Mesendoderm (in vitro differentiated cells): ENCODE data around the gene ZSWIM6.

Source experiments
- DNase-seq: peaks from one replicate; pipeline ENCODE4 v3.0.0; 2013
- H2AK5ac ChIP-seq: 2 replicates; pipeline ENCODE4 v1.6.1; 2013; ENCODE audit warnings: low read length, inconsistent platforms
- H2BK120ac ChIP-seq: 2 replicates; pipeline ENCODE4 v1.6.1; 2013; ENCODE audit warnings: low read depth, mild to moderate bottlenecking, low read length, moderate library complexity, mixed read lengths
- H2BK15ac ChIP-seq: replicated peaks from 2 replicates; pipeline ENCODE4 v1.6.1; 2013; ENCODE audit warnings: low read depth, mild to moderate bottlenecking, moderate library complexity
- H2BK5ac ChIP-seq: 2 replicates; pipeline ENCODE4 v1.6.1; 2013; ENCODE audit warnings: low read length, inconsistent platforms
- H3K18ac ChIP-seq: 2 replicates; pipeline ENCODE4 v1.6.1; 2013; ENCODE audit warnings: mild to moderate bottlenecking, low read length, mixed read lengths
- H3K23ac ChIP-seq: one replicate; pipeline ENCODE4 v1.6.1; 2013; ENCODE audit warnings: low read length
- H3K27ac ChIP-seq: 2 replicates; pipeline ENCODE4 v1.5.1; 2013; ENCODE audit warnings: low read depth, mild to moderate bottlenecking, inconsistent platforms, low read length, moderate library complexity
- H3K27me3 ChIP-seq: 2 replicates; pipeline ENCODE4 v1.6.1; 2013; ENCODE audit warnings: low read length, control low read depth, mild to moderate bottlenecking, inconsistent platforms; ENCODE audit not compliant: insufficient read depth, poor library complexity
- H3K36me3 ChIP-seq: 2 replicates; pipeline ENCODE4 v1.6.1; 2013; ENCODE audit warnings: low read length, inconsistent platforms; ENCODE audit not compliant: control insufficient read depth, insufficient read depth
- H3K4ac ChIP-seq: one replicate; pipeline ENCODE4 v1.6.1; 2013; ENCODE audit warnings: low read depth, mild to moderate bottlenecking, low read length, moderate library complexity
- H3K4me1 ChIP-seq: 2 replicates; pipeline ENCODE4 v1.6.1; 2013; ENCODE audit warnings: low read depth, low read length, inconsistent platforms; ENCODE audit not compliant: control insufficient read depth
- H3K4me2 ChIP-seq: 2 replicates; pipeline ENCODE4 v1.6.1; 2013; ENCODE audit warnings: low read length
- H3K4me3 ChIP-seq: 2 replicates; pipeline ENCODE4 v1.5.1; 2013; ENCODE audit warnings: mild to moderate bottlenecking, low read length
- H3K56ac ChIP-seq: one replicate; pipeline ENCODE4 v1.6.1; 2013; ENCODE audit warnings: low read length
- H3K79me1 ChIP-seq: 2 replicates; pipeline ENCODE4 v1.6.1; 2013; ENCODE audit warnings: low read length, inconsistent platforms
- H3K79me2 ChIP-seq: 2 replicates; pipeline ENCODE4 v1.6.1; 2013; ENCODE audit warnings: mild to moderate bottlenecking, low read length; ENCODE audit not compliant: control insufficient read depth, insufficient read depth
- H3K9ac ChIP-seq: 2 replicates; pipeline ENCODE4 v1.6.1; 2013; ENCODE audit warnings: low read length, inconsistent platforms
- H4K5ac ChIP-seq: one replicate; pipeline ENCODE4 v1.6.1; 2013; ENCODE audit warnings: low read length
- H4K8ac ChIP-seq: one replicate; pipeline ENCODE4 v1.6.1; 2013; ENCODE audit warnings: low read depth, mild to moderate bottlenecking, control low read depth, low read length, moderate library complexity
- WGBS: extraction: QIAGEN DNeasy Blood & Tissue Kit; methylation state at CpG from one replicate; pipeline ENCODE4 v1.1.7; 2013; ENCODE audit warnings: low lambda C conversion rate, missing lambda C conversion rate; ENCODE audit not compliant: insufficient coverage; ENCODE audit errors: extremely low coverage; 5-methylcytosine and 5-hydroxymethylcytosine counted together

ZSWIM6 gene

DNA sequence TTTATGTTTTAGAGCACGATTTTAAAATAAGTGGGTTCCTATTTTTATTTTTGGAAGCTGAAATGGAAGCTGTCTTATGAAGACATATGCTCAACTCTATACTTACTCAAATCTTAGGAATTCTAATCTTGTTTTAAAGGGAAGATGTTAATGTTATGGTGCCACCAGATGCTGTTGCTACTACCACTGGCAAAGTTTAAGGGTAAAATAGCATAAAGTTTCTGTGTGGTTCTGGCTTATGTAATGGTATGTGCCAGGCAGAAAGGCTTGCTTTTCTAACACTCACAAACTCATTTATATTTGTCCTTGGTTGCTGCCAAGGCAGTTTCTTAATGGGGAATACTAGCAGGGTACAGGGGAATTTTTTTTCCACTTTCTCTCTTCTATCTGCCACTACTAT lies 204.9 kb downstream of the ZSWIM6 start:
- Histone ChIP-seq H2BK5ac (no peak overlapping the region), H2AK5ac (no peak overlapping the region), H2BK15ac (no peak overlapping the region), H3K4ac (no peak overlapping the region), H3K4me3 (no peak overlapping the region), H3K56ac (no peak overlapping the region), H3K27ac (no peak overlapping the region), H3K36me3 (peaks cover 2% of the 10 kb centered on the region), H3K79me2 (no peaks in the 10 kb centered on the region), H3K23ac (no peak overlapping the region), H4K8ac (no peak overlapping the region), H3K18ac (no peak overlapping the region), H3K27me3 (no peaks in the 10 kb centered on the region), H3K79me1 (no peaks in the 10 kb centered on the region), H3K9ac (no peak overlapping the region), H3K4me2 (no peak overlapping the region), H2BK120ac (no peak overlapping the region), H3K4me1 (no peaks in the 10 kb centered on the region), H4K5ac (no peak overlapping the region)
- no peak for DNase-seq
- WGBS, result no CpG with 5 or more reads among the region's 1 CpG

DNA sequence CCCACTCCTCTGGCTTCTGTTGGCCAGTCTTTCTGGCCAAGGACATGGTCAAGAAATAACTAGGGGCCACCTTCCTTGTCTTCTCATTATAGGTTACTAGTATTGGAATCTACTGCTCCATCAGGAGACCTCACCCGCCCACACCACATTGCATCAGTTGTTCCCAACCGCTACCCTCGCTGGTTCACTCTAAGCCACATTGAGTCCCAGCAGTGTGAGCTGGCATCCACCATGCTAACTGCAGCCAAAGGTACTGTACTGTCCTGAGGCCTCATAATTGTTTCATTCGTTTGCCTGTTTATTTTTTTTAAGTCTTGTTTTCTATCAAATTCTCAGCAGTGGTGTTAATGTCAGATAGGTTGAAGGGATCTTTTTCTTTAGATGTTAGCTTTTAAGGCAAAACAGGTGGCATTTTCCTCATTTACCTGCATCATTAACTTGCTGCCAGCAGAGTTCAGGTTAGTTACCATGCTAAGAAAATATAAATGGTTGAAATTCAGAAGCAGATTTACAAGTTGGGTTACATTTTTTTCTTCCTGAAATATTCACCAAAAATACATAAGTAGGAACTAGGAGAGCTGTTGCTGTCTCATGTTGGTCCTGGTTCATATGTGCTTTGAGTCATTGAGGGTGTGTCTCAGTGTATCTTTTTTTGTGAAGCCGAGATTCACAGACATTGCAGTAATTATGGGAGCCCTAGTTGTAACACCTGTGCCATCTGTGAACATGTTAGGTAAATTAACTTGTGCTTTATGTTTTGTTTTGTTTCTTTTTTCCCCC lies 206.9 kb downstream of the ZSWIM6 start:
- DNase-seq, result no peak
- no peaks in the 10 kb centered on the region for H3K79me2 ChIP-seq
- no peak overlapping the region for H2BK5ac ChIP-seq
- H3K18ac ChIP-seq, result no peak overlapping the region
- no peak overlapping the region for H3K9ac ChIP-seq
- no peak overlapping the region for H3K4me3 ChIP-seq
- H3K4ac ChIP-seq, result no peak overlapping the region
- no peak overlapping the region for H2BK15ac ChIP-seq
- no peaks in the 10 kb centered on the region for H3K4me1 ChIP-seq
- H3K36me3 ChIP-seq, result peaks cover 9% of the 10 kb centered on the region
- no peak overlapping the region for H2AK5ac ChIP-seq
- H3K56ac ChIP-seq, result no peak overlapping the region
- no peak overlapping the region for H4K8ac ChIP-seq
- no CpG with 5 or more reads among the region's 5 CpGs for WGBS
- H3K79me1 ChIP-seq, result no peaks in the 10 kb centered on the region
- no peak overlapping the region for H3K27ac ChIP-seq
- no peak overlapping the region for H4K5ac ChIP-seq
- H3K27me3 ChIP-seq, result no peaks in the 10 kb centered on the region
- no peak overlapping the region for H2BK120ac ChIP-seq
- H3K4me2 ChIP-seq, result no peak overlapping the region
- no peak overlapping the region for H3K23ac ChIP-seq

DNA sequence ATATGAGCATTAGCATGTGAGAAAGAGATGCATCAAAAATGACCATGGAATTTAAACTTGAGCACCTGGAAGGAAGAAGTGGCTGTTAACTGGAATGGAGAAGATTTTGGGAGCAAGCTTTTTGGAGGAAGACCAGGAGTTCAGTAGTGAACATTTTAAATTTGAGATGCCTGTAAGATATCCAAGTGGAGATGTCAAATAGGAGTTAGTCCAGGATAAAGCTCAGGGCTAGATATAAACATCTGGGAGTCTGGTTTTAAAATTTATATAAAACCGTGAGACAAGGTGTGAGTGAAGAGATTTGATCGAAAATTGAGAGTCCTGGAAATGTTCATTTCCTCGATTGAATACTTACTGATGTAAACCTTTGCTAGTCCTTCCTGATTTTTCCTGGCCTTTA lies 217.5 kb downstream of the ZSWIM6 start:
- Histone ChIP-seq H2BK5ac (no peak overlapping the region), H3K4me3 (no peak overlapping the region), H3K27me3 (no peaks in the 10 kb centered on the region), H3K23ac (no peak overlapping the region), H3K36me3 (no peaks in the 10 kb centered on the region), H4K5ac (no peak overlapping the region), H3K4me1 (no peaks in the 10 kb centered on the region), H4K8ac (no peak overlapping the region), H2BK120ac (no peak overlapping the region), H3K9ac (no peak overlapping the region), H2BK15ac (no peak overlapping the region), H3K56ac (no peak overlapping the region), H3K79me1 (no peaks in the 10 kb centered on the region), H2AK5ac (no peak overlapping the region), H3K79me2 (no peaks in the 10 kb centered on the region), H3K27ac (no peak overlapping the region), H3K4me2 (no peak overlapping the region), H3K18ac (no peak overlapping the region), H3K4ac (no peak overlapping the region)
- no peak for DNase-seq
- no CpG with 5 or more reads among the region's 3 CpGs for WGBS

DNA sequence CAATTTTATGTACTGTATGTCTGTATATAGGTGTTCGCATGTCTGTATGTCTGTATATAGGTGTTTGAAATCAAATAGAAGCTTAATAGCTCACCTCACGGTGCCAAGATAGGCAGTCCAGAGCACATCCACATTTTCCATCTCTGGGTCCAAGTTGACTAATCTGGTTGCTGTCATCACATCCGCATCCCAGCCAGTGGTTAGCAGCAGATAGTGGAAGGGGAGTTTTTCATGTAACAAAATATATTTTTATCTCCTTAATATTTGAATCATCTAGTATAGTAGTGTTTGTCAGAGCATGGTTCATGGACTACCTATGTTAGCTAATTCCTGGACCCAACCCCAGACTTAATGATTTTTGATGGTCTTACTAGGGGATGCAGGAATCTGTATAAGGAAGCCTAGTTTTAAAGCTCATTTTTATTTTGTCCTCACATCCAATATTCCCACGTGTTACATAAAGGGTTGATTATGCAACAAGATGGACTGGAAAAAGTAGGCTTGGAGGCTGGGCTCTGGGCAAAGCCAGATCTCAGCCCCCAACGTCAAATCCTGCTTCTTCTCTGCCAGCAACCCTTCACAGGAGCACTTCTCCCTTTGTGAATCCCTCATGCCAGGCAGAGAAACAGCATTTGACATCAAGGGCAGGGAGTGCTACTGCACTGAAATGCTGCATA lies 219.7 kb downstream of the ZSWIM6 start:
- Histone ChIP-seq H3K9ac (no peak overlapping the region), H3K4me3 (no peak overlapping the region), H3K27ac (no peak overlapping the region), H3K79me1 (no peaks in the 10 kb centered on the region), H4K8ac (no peak overlapping the region), H3K4me2 (no peak overlapping the region), H2BK15ac (no peak overlapping the region), H3K18ac (no peak overlapping the region), H3K4me1 (no peaks in the 10 kb centered on the region), H3K56ac (no peak overlapping the region), H2BK120ac (no peak overlapping the region), H3K4ac (no peak overlapping the region), H3K23ac (no peak overlapping the region), H3K79me2 (no peaks in the 10 kb centered on the region), H4K5ac (no peak overlapping the region), H2AK5ac (no peak overlapping the region), H3K36me3 (no peaks in the 10 kb centered on the region), H2BK5ac (no peak overlapping the region), H3K27me3 (no peaks in the 10 kb centered on the region)
- no CpG with 5 or more reads among the region's 5 CpGs for WGBS
- no peak for DNase-seq

DNA sequence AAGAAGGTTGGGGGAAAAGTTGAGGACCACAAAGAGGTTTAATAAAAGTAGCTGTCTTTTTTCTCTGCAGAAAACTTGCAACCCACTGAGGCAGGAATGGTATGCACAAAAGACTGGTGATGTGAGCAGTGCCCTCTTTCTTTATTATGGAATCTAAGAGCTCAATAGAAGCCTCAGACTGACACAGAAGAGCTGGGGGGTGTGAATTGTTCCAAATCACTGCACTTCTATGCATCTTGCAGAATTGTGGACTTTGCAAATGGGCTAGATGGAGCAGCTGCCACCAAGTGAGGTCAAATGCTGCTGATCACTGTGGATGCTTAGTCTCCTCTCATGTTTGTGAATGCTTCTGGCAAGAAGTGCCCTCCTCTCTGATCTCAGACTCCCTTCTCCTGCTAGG lies 227.1 kb downstream of the ZSWIM6 start:
- Histone ChIP-seq H3K27me3 (no peaks in the 10 kb centered on the region), H3K23ac (no peak overlapping the region), H3K18ac (no peak overlapping the region), H2BK5ac (no peak overlapping the region), H3K56ac (no peak overlapping the region), H3K79me1 (no peaks in the 10 kb centered on the region), H3K9ac (no peak overlapping the region), H3K27ac (no peak overlapping the region), H3K4ac (no peak overlapping the region), H2AK5ac (no peak overlapping the region), H4K5ac (no peak overlapping the region), H3K36me3 (no peaks in the 10 kb centered on the region), H3K4me2 (no peak overlapping the region), H4K8ac (no peak overlapping the region), H3K4me3 (no peak overlapping the region), H3K79me2 (no peaks in the 10 kb centered on the region), H2BK15ac (no peak overlapping the region), H3K4me1 (no peaks in the 10 kb centered on the region), H2BK120ac (no peak overlapping the region)
- no peak for DNase-seq

DNA sequence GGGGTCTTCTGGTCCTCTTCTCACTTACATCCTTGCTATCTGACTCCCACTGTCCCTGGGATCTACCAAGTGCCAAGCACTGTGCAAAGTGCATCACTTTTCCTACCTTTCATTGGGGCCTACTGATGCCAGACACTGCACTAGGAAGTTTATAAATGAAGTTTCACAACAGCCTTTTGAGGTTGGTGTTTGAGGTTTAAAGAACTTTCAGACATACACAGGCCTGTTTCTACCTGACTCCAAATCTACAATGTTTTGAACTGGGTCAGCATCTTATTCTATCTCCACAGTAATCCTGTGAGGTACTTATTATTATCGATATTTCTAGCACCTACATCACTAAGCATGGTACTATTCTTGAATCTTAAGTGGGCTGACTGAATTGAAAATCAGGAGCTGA lies 227.7 kb downstream of the ZSWIM6 start:
- no peak overlapping the region for H3K27ac ChIP-seq

More for the DNA sequence above, 227.7 kb downstream of the ZSWIM6 start:
- Histone ChIP-seq H4K5ac (no peak overlapping the region), H3K9ac (no peak overlapping the region), H2BK5ac (no peak overlapping the region), H3K56ac (no peak overlapping the region), H3K4me1 (no peaks in the 10 kb centered on the region), H2BK120ac (no peak overlapping the region), H2BK15ac (no peak overlapping the region), H3K79me2 (no peaks in the 10 kb centered on the region), H2AK5ac (no peak overlapping the region), H3K36me3 (no peaks in the 10 kb centered on the region), H3K23ac (no peak overlapping the region), H3K4me3 (no peak overlapping the region), H3K4ac (no peak overlapping the region), H4K8ac (no peak overlapping the region), H3K18ac (no peak overlapping the region), H3K27me3 (no peaks in the 10 kb centered on the region), H3K4me2 (no peak overlapping the region), H3K79me1 (no peaks in the 10 kb centered on the region)
- no peak for DNase-seq
- WGBS, result no CpG with 5 or more reads among the region's 1 CpG
